Glutamatergic neuron (in vitro differentiated cells): ENCODE data around the gene GNB1. TPM values are rescaled to one million over a fixed set of nuclear protein-coding genes. Genes with fewer than 3 reads are reported as not detected.

Source experiments
- DNase-seq: peaks from one replicate; pipeline ENCODE4 v3.0.0; 2022
- H3K27ac Mint-ChIP-seq: one replicate; pipeline ENCODE4 v1.8.0; 2020; ENCODE audit warnings: mild to moderate bottlenecking, mixed read lengths, inconsistent platforms; ENCODE audit not compliant: unreplicated experiment
- H3K27me3 Mint-ChIP-seq: one replicate; pipeline ENCODE4 v1.8.0; 2020; ENCODE audit warnings: mild to moderate bottlenecking, moderate library complexity, mixed read lengths, inconsistent platforms; ENCODE audit not compliant: unreplicated experiment
- H3K36me3 Mint-ChIP-seq: one replicate; pipeline ENCODE4 v1.8.0; 2020; ENCODE audit warnings: mild to moderate bottlenecking, mixed read lengths, inconsistent platforms; ENCODE audit not compliant: unreplicated experiment
- H3K4me1 Mint-ChIP-seq: one replicate; pipeline ENCODE4 v1.8.0; 2020; ENCODE audit warnings: mild to moderate bottlenecking, low read depth, mixed read lengths, inconsistent platforms; ENCODE audit not compliant: unreplicated experiment
- H3K4me3 Mint-ChIP-seq: one replicate; pipeline ENCODE4 v1.8.0; 2020; ENCODE audit warnings: mild to moderate bottlenecking, mixed read lengths, inconsistent platforms; ENCODE audit not compliant: unreplicated experiment
- H3K9me3 Mint-ChIP-seq: one replicate; pipeline ENCODE4 v1.8.0; 2020; ENCODE audit warnings: mild to moderate bottlenecking, moderate library complexity, mixed read lengths, inconsistent platforms; ENCODE audit not compliant: unreplicated experiment
- total RNA-seq: library from RNA; stranded (reverse); fragmentation: NEBNext Ultra II Directional; extraction: Animal tissue kit (Norgen Biotek cat#: 25700); gene quantifications from one replicate; pipeline ENCODE4 v1.2.1, GENCODE V29; 2021; ENCODE audit not compliant: unreplicated experiment
- TF ChIP-seq, protein P1 (sequence below): fragments of 200-600 bp; sonication (generic); IDR thresholded peaks from one replicate; pipeline ENCODE4 v1.5.0; 2021; ENCODE audit not compliant: partially characterized antibody, unreplicated experiment

Gene GNB1
- total RNA-seq, 1 donor from 2014 or later: 734 TPM

DNA sequence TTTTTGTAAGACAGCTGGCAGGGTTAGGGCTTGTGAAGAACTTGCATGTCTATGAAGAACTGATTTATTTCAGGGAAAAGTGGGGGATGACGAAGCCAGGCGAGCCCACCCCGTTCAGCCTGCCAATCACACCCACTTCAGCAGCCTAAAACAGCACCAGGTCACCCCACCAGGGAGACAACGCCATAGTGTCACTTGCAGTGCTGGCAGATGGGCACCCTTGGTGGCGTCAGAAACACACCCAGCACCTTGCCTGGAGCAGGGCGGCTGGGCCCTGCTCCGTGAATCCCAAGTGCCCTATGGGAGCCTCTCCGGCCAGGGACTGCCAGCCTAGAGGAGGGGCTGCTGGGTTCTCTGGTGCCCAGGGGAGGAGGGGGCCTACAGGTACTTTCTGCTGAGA, 107.6 kb downstream of the GNB1 start:
- Mint-ChIP-seq H3K27ac (peak overlapping the region; percentile 48), H3K4me3 (no peak overlapping the region), H3K4me1 (peaks cover 18% of the 10 kb centered on the region), H3K27me3 (peaks cover 27% of the 10 kb centered on the region), H3K9me3 (peaks cover 25% of the 10 kb centered on the region), H3K36me3 (no peaks in the 10 kb centered on the region)
- TF ChIP-seq, protein P1, sequence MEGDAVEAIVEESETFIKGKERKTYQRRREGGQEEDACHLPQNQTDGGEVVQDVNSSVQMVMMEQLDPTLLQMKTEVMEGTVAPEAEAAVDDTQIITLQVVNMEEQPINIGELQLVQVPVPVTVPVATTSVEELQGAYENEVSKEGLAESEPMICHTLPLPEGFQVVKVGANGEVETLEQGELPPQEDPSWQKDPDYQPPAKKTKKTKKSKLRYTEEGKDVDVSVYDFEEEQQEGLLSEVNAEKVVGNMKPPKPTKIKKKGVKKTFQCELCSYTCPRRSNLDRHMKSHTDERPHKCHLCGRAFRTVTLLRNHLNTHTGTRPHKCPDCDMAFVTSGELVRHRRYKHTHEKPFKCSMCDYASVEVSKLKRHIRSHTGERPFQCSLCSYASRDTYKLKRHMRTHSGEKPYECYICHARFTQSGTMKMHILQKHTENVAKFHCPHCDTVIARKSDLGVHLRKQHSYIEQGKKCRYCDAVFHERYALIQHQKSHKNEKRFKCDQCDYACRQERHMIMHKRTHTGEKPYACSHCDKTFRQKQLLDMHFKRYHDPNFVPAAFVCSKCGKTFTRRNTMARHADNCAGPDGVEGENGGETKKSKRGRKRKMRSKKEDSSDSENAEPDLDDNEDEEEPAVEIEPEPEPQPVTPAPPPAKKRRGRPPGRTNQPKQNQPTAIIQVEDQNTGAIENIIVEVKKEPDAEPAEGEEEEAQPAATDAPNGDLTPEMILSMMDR: no peak
- no peak for DNase-seq

- H3K27me3 Mint-ChIP-seq: peaks cover 24% of the 10 kb centered on the region
- no peak for DNase-seq
Measured at GRCh38 chr1:1782399-1783221, 108.3 kb downstream of the GNB1 start.

GRCh38 chr1:1781526-1781903, 109.4 kb downstream of the GNB1 start:
- H3K36me3 Mint-ChIP-seq: no peaks in the 10 kb centered on the region
- H3K4me1 Mint-ChIP-seq: peaks cover 12% of the 10 kb centered on the region
- TF ChIP-seq, protein P1: no peak
- H3K4me3 Mint-ChIP-seq: no peak overlapping the region
- peaks cover 25% of the 10 kb centered on the region for H3K27me3 Mint-ChIP-seq
- DNase-seq: no peak
- no peak overlapping the region for H3K27ac Mint-ChIP-seq
- H3K9me3 Mint-ChIP-seq: peaks cover 21% of the 10 kb centered on the region

More at GRCh38 chr1:1782399-1783221, 108.3 kb downstream of the GNB1 start:
- Mint-ChIP-seq H3K4me1 (peaks cover 14% of the 10 kb centered on the region), H3K4me3 (no peak overlapping the region), H3K27ac (no peak overlapping the region), H3K36me3 (no peaks in the 10 kb centered on the region), H3K9me3 (peaks cover 24% of the 10 kb centered on the region)
- TF ChIP-seq, protein P1: no peak

- Mint-ChIP-seq H3K4me1 (peaks cover 15% of the 10 kb centered on the region), H3K27me3 (peaks cover 25% of the 10 kb centered on the region), H3K36me3 (no peaks in the 10 kb centered on the region), H3K4me3 (no peak overlapping the region), H3K27ac (no peak overlapping the region), H3K9me3 (peaks cover 21% of the 10 kb centered on the region)
- TF ChIP-seq, protein P1: no peak
- no peak for DNase-seq
Measured at GRCh38 chr1:1780598-1781525, 110.0 kb downstream of the GNB1 start.
